SK-N-DZ (cell line): ENCODE data around the gene GRK5.

ENCODE experiments used
- DNase-seq: peaks from one replicate; pipeline ENCODE4 v3.0.0-alpha.2; 2015; ENCODE audit warnings: low spot score

GRK5 gene

DNA sequence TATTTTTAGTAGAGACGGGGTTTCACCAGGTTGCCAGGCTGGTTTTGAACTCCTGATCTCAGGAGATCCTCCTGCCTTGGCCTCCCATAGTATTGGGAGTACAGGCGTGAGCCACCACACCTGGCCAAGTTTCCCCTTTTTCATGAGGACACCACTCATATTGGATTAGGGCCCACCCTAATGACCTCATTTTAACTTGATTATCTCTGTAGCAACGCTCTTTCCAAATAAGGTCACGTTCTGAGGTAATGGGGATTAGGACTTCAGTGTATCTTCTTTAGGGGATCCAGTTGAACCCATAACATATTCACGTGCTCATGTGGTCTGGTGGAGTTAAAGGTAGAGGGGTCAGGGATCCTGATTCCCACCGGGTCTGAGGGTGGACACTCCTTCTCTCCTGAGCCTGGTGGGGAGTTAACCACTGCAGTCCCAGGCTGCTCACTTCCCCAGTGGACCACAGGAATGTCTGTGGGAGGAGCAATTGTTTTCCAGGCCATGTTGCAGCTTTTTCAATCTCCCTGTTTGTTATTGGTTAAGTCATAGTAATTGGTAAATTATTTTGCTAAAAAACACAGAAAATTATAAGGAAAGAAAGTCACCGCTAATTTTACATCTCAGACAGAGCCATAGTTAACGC, 130.5 kb downstream of the GRK5 start:
- peak; percentile 29 for DNase-seq

DNA sequence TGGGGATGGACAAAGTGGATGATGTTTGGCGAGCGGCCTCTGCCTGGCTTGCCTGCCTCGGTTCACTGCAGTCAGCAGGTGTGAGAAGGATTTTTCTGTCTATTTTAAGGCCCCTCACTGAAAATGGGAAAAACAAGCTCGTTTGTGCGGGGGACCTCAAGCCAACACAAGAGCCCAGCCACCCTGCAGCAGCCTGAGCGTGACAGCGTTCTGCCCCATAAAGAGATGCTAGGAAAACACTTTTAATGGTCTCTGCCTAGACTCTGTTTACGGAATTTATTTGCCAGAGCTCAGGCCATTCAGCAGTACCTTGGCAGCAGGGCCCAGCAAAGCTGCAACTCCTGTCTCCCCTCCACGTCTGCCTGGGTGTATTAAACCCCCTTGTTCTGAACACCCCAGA, 131.7 kb downstream of the GRK5 start:
- DNase-seq = no peak

DNA sequence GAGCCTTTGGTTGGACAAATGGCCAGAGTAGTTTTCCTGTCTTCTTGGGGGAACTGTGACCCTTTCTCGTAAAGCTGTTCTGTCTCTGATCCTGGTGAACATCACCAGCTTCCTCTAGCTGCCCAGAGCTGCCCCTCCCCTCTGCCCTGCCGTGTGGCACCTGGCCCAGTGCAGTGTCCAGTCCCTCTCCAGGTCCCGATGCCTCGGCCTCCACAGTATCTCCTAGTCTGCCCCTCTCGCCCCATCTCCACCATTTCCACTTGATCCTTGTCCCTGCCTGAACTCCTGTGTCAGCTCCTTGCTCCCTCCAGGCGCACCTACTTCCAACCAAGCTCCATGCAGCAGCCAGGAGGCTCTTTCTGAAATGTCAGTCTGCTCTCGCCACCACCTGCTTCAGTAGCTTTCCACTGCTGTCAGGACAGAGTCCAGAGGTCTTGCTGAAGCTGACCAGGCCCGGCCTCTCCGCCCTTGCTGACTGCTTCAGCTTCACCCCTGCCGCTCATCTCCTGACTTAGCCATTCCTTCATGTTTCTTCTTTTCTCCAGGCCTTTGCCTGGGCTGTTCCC, 133.6 kb downstream of the GRK5 start:
- DNase-seq = peak; percentile 57

DNA sequence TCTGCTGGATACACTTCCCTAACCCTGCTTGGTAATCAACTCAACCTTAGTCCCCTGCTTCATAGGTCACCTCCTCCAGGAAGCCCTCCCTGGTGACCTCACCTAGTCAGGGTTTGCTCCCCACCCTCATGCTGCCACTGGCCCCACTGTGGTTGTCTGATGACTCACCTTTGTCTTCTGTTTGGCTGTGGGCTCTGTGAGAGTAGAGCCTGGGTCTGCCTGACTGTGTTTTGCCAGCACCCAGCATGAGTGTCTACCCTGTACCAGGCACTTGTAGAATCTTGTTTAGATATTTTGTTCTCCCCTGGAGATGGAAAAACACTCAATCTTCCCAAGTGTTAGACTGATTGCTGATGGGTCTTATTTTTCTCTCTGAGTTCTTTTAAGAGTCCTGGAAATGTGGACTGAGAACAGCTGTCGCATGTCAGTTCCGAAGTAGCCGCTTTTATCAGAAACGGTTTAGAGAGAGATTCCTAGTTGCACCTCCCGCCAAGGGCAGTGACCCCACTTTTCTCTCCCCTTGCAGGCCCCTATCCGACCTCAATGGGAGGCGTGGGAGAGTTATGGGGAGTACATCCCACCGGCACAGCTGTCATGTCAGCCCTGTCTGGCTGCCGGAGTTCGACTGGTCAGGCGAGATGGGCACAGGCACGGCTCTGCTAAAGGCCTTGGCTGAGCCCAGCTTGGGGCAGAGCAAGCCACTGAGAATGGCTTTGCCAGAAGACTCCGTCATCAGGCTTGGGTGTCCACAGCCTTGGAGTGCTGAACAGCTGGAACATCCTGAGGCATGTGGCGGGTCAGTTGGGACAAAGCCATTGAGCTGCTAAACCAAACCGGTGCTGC, 134.3 kb downstream of the GRK5 start:
- DNase-seq = no peak

DNA sequence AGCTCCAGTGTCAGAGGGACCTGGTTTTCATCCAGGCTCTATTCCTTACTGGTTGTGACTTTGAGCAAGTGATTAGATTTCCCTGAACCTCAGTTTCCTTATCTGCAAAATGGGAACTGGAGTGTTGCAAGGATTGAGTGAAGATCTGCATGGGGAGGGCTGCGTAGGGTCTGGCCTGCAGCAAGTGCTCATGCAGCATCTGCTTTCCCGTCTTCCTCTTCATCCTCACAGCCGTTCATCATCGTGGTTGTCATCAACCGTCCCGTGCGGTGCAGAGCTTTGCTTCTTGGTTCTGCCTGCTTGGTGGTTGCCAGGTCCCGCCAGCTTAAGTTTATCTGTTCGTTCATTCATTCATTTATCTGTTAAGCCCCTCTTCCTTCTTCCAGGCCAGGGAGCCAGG, 135.0 kb downstream of the GRK5 start:
- DNase-seq = peak; percentile 45

DNA sequence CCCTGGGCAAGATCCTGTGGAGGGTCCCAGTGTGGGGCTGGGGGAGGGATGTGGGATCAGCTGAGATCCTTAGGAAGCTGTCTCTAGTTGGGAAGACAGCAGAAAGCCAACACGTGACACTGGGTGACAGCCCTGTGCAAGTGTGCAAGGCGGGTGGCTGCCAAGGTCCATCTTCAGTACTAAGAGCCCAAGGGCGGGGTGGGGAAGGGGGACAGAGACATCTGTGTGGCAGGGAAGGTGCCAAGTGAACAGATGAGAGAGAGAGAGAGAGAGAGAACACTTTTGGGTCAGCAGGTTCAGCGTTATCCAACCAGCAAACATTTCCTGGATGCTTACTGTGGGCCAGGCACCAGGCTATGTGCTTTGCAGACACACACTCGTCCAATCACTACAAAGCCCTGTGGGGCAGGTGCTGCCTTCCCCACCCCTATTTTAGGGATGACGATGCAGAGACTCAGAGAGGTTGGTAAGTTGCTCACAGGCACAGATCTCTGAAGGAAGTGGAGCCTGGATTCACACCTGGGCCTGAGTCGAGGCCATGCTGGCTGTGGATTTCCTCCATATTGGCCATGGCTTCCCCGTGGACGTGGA, 135.7 kb downstream of the GRK5 start:
- no peak for DNase-seq

DNA sequence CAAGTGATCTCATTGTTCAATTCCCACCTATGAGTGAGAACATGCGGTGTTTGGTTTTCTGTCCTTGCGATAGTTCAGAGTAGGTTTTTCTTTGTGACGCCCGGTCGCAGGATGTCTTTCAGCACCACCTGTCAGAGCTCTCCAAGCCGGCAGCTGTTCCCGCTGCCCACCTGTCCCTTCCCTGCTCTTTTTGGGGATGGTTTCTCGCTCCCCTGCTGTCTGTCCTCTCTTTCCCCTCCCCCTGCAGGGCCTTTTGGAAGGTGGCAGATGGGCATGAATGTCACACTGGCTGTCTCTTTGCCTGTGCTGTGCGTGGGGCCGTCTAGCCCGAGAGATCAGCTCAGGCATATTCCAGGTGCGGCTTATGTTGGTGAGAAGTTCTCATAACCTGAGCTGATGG, 137.0 kb downstream of the GRK5 start:
- no peak for DNase-seq

DNA sequence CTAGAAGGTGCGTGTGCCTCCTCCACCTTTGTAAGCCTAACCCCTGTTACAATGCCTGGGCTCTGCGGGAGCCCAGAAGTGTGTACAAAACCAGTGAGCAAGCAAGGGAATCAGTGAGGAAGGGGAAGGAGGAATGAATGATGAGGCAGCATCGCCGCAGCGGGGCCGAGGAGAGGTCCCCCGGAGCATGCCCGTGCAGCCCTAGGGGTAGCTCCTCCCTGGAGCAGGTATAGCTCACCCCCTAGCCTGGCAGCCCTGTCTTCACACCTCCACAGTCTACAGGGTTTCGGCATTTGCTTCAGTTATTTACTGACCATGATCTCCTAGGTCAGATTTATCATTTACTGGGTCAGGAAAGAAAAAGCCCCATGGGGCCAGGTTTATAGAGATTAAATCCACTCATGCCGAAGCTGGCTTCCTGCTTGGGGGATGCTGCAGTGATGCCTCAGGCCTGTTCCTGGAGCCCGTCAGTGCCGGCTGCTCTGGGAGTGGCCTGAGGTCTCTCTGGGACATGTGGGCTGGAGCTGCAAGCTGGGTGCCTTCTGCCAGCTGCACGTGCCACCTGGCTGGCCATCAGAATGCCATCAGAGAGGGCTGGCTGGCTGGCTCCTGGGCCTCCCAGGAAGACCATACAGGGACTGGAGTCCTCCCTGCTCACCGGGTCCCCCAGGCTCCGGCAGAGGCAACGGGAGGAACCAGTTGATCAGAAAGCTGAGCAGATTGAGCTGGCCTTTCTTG, 138.9 kb downstream of the GRK5 start:
- no peak for DNase-seq

DNA sequence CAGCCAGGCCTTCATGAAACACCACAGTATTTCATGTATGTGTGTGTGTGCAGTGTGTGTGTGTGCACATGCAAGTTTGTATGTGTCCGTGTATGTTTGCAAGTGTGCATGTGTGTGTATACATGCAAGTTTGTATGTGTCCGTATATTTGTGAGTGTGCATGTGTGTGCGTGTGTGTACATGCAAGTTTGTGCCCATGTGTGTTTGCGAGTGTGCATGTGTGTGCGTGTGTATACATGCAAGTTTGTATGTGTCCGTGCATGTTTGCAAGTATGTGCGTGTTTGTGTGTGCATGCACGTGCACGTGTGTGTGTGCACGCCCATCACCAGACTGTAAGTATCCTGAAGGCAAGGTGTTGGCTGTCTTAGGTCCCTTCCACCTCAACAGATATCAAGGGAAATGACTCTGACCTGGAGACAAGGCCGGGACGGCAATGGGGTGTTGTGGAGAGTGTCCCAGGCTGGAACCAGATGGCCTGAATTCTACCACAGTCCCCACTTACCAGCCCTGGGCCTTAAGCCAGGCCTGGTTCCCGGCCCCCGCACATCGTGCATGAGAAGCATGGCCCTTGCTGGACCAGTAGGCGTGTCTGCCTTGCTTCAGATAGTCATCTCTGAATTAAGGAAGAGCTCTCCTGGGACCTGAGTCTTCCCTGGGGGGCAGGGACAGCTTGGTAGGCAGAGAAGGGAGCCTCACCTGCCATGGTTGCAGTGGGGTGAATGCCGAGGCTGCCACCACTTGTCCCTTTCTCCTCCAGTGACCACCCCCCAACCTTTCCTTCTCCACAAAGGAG, 140.0 kb downstream of the GRK5 start:
- peak; percentile 40 for DNase-seq

DNA sequence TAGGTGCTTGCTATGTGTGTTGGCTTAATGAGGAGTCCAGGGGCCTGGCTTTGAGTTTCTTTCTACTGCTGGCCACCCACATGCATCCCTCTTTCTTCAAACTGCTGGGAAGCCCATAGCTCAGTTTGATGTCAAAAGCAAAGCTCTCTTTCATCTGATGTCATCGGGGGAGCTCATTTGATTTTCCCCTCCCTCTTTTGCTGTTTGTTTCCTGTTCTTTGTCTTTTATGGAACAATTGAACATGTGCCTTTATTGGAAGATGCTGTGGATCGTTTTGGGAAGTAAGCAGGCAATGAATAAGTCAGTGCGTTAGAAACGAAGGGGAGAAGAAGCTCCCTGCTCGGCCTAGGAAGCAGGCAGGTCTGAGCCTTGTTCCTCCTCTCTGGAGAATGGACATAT, 140.7 kb downstream of the GRK5 start:
- DNase-seq = no peak

DNA sequence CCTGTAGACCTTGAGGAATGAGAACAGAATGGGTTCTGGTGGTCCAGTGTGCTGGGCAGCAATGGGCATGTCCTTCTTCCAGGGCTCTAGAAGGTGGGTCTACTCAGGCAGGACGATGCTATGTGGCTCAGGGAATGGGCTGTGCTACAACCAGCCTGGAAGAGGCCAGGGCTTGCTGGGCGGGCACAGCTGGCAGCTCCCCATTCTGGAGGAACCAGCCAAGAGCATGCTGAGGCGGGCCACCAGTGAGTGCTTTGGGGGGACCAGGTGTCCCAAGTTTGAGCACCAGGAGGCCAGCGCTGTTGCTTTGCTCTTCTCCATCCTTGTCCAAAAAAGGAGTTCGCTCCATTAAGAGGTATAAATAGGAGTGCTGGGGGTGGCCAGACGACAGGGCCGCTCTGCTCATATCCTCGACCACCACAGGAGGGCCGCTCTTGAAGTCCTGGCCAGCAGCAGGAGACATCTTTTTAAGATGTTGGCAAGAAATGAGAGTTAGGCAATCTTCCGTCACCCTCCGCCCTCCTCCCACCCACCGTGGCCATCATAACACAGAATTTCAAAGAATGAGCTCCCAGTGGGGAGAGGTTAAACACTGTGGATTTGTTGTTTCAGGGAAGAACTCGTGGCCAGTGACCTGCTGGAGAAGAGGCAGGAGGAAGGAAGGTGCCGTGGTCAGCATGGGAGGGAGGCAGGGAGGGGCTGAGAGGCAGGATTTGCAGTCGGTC, 141.3 kb downstream of the GRK5 start:
- no peak for DNase-seq

DNA sequence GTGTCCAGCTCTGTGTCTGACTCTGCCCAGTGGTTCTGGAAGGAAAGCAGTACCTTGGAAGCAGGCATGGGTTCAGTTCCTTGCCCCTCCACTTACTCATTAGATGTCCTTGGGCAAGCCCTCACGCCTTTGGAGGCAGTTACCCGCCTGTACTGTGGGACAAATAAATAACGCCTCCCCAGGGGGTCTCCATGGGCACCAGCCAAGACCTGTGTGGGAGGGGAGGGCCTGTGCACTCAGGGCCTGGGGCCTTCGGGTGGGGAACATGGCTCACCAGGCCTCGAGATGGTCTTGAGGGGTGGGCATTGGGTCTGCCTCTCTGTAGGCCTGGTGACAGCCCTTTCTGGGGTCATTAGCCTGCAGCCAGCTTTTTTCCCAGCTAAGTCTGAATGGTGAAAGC, 142.0 kb downstream of the GRK5 start:
- DNase-seq = no peak

DNA sequence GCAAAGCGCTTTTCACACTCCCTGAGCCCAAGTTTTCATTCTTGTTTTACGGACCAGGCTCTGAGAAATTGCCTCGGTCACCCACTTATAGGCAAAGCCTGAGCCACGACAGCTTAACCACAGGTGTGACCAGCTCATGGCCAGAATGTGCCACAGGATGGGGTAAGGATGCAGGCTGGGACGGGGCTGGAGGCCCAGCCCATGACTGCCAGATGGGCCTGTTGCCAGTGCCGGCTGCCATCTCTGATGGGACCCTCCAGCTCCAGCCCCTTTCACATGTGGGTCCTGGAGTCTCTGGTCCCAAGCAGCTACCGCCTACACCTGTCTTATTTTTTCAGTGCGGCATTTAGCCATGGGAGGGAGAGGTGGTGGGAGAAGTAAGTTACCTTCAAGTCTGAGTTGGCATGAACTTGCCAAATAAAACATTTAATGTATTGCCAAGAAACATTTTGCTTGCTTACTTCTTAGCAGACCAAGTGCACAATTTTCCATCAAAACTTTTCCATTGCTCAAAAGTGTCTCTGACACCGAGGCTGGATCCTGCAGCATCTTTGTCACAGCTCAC, 142.6 kb downstream of the GRK5 start:
- no peak for DNase-seq

DNA sequence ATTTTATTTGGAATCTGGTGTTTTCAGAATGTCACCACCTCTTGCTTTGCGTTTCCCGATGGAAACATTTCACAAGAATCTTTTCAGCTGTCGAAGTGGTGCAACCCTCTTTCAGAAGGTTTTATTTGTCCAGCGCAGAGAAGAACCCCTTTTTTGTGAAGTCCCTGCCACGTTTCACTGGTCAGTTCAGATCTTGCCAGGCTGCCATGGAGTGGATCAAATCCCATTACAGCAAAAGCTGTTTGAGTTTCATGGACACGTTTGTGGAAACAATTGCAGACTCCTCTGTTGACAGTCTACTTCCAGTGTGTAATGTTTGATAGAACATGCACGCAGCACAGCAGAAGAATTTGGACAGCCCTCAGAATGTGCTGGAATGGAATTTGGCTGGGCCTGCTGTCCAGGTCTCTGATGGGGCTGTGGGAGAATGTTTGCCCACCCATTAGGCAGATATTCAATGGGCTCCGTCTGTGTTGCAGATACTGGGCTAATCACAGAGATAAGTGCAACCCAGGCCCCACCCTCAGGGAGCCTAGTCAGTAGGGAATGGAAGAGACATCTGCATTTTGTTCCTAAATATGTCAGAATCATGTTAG, 143.2 kb downstream of the GRK5 start:
- DNase-seq = no peak

DNA sequence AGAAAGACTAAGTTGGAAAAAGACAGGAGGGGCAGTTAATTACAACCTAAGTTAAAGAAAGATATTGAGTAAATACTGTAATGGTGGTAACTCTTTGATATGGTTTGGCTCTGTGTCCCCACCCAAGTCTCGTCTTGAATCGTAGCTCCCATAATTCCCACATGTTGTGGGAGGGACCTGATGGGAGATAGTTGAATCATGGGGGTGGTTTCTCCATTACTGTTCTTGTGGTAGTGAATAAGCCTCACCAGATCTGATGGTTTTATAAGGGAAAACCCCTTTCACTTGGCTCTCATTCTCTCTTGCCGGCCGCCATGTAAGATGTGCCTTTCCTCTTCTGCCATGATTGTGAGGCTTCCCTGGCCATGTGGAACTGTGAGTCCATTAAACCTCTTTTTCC, 143.8 kb downstream of the GRK5 start:
- DNase-seq = no peak

DNA sequence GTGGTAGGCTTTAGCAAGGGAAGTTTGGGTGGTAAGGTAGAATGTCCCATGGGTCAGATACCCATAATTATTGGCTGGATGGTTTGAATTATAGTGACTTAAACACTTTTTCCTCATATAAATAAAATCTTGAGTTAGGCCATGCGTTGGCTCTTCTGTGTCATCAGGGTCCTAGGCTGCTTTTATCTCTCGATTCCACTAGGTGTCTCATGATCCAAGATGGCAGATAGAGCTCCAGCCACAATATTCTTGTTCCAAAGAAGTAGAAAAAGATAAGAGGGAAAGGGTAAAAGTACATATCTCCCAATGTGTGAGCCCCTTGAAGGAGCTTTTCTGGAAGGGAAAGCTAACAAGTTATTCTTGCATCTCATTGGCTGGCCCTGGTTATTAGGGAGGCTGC, 144.7 kb downstream of the GRK5 start:
- DNase-seq = no peak

DNA sequence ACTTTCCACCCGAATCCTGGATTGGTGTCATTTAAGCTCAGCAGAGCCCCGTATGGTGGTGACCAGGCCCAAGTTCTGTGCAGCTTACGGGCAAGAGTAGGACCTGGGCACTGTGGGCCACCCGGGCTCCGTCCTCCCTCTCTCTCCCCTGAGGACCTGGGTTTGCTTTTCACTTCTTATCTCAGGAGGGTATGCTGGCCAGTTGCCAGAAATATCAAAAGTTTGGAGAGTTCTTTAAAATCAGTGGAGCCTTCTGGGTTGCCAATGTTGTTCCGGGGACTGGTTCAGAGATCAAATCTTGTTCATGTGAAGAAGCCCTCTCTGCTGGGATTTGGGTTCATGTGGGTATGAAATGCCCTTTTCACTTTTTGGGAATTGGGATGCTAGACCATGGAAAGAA, 145.4 kb downstream of the GRK5 start:
- DNase-seq = no peak

DNA sequence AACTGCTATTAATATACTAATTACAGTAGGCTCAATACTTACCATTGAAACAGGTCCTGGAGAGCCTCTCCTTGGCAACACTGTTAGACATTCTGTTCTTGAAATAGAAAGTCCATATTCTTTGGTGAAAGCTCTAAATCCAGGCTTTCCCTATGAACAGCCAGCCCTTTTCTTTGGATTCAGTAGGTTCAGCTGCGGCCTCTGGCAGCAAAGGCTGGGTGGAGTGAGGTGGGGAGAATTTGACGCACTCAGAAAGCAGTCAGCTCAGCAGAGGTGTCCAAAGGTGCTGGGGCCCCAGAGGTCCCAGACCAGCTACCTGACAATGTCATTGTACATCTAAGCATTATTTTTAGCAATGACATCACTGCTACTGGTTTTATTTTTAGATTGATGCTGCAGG, 146.1 kb downstream of the GRK5 start:
- DNase-seq = no peak

DNA sequence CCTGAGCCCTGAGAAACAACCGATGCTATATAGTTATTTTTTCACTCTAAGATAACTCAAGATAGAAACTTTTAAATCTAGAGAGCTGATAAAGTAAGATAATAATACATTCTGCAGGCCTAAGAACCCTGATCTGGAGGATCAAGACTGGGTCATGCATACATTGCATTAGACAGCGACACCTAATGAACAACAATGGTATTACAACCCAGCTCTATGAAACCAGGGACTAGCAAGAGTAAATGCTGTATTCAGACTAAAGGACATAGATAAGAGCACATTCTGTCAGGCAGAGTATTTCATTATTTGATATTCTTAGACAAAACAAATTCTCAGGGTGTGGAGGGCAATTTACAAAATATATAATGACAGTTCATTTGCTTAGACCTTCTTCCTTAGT, 148.6 kb downstream of the GRK5 start:
- DNase-seq = no peak
